Neural progenitor cell (in vitro differentiated cells): Measurements from ENCODE around the gene ANTXR1. TPM values are rescaled to one million over a fixed set of nuclear protein-coding genes. Genes with fewer than 3 reads are reported as not detected.

Source experiments
- DNase-seq: peaks from one replicate; pipeline ENCODE4 v3.0.0-alpha.2; 2016; ENCODE audit warnings: low spot score
- H2AFZ ChIP-seq: fragments of 200-600 bp; sonication (generic); replicated peaks from 2 replicates; pipeline ENCODE4 v1.6.1; 2016; ENCODE audit warnings: antibody characterized with exemption
- H3F3A ChIP-seq: fragments of 200-600 bp; sonication (generic); 2 replicates; pipeline ENCODE4 v1.6.1; 2016; ENCODE audit warnings: antibody characterized with exemption, low read depth
- H3K27ac ChIP-seq: fragments of 200-600 bp; sonication (generic); 2 replicates; pipeline ENCODE4 v1.5.1; 2016; ENCODE audit warnings: mild to moderate bottlenecking
- H3K27me3 ChIP-seq: fragments of 200-600 bp; sonication (generic); 2 replicates; pipeline ENCODE4 v1.6.1; 2016; ENCODE audit warnings: mild to moderate bottlenecking, moderate library complexity
- H3K36me3 ChIP-seq: fragments of 200-600 bp; sonication (generic); 2 replicates; pipeline ENCODE4 v1.5.1; 2016
- H3K4me1 ChIP-seq: fragments of 200-600 bp; sonication (generic); 2 replicates; pipeline ENCODE4 v1.6.1; 2016; ENCODE audit warnings: mixed run types
- H3K4me2 ChIP-seq: fragments of 200-600 bp; sonication (generic); 2 replicates; pipeline ENCODE4 v1.6.1; 2016
- H3K4me3 ChIP-seq: fragments of 200-600 bp; sonication (generic); 2 replicates; pipeline ENCODE4 v1.5.1; 2016
- H3K79me2 ChIP-seq: fragments of 200-600 bp; sonication (generic); 2 replicates; pipeline ENCODE4 v1.6.1; 2016; ENCODE audit warnings: low read depth
- H3K9ac ChIP-seq: fragments of 200-600 bp; sonication (generic); 2 replicates; pipeline ENCODE4 v1.6.1; 2016
- H3K9me3 ChIP-seq: fragments of 200-600 bp; sonication (generic); 2 replicates; pipeline ENCODE4 v1.5.1; 2016; ENCODE audit warnings: low read depth
- H4K20me1 ChIP-seq: fragments of 200-600 bp; sonication (generic); 2 replicates; pipeline ENCODE4 v1.6.1; 2016; ENCODE audit warnings: low read depth
- H3K27ac Mint-ChIP-seq: 3 replicates; pipeline ENCODE4 v1.8.0; 2021; ENCODE audit warnings: mixed read lengths
- H3K27me3 Mint-ChIP-seq: 2 replicates; pipeline ENCODE4 v1.8.0; 2022; ENCODE audit warnings: low read depth, mild to moderate bottlenecking, inconsistent platforms, moderate library complexity, mixed read lengths; ENCODE audit not compliant: insufficient read depth
- H3K36me3 Mint-ChIP-seq: 3 replicates; pipeline ENCODE4 v1.8.0; 2021; ENCODE audit warnings: mixed read lengths
- H3K4me1 Mint-ChIP-seq: 3 replicates; pipeline ENCODE4 v1.8.0; 2021; ENCODE audit warnings: mixed read lengths
- H3K4me3 Mint-ChIP-seq: 3 replicates; pipeline ENCODE4 v1.8.0; 2021; ENCODE audit warnings: mild to moderate bottlenecking, moderate library complexity, mixed read lengths
- H3K9me3 Mint-ChIP-seq: 3 replicates; pipeline ENCODE4 v1.8.0; 2020; ENCODE audit warnings: mixed read lengths
- CTCF ChIP-seq: fragments of 200-600 bp; sonication (generic); IDR thresholded peaks from 2 replicates; pipeline ENCODE4 v1.5.1; 2017; ENCODE audit warnings: antibody characterized with exemption, mild to moderate bottlenecking
- EZH2 ChIP-seq: fragments of 200-600 bp; sonication (generic); IDR thresholded peaks from 2 replicates; pipeline ENCODE4 v1.6.1; 2017; ENCODE audit warnings: antibody characterized with exemption, mild to moderate bottlenecking, moderate library complexity
- EZH2phosphoT487 ChIP-seq: fragments of 200-600 bp; sonication (generic); IDR thresholded peaks from 2 replicates; pipeline ENCODE4 v1.6.1; 2017; ENCODE audit warnings: antibody characterized with exemption
- total RNA-seq: library from RNA; depleted of rRNA; stranded (reverse); fragments of >200 nt; gene quantifications from 2 replicates; pipeline ENCODE4 v1.2.3, GENCODE V29; 2015; ENCODE audit warnings: low replicate concordance

ANTXR1 gene
- total RNA-seq, 1 donor from 2014 or later, result 6.7 TPM

GRCh38 chr2:69018678-69019095, 5.7 kb downstream of the ANTXR1 start:
- Histone ChIP-seq H3K27ac (no peak overlapping the region), H3K9ac (no peak overlapping the region), H3K36me3 (no peaks in the 10 kb centered on the region), H2AFZ (no peak overlapping the region), H3K4me1 (peaks cover 15% of the 10 kb centered on the region), H4K20me1 (no peaks in the 10 kb centered on the region), H3F3A (peaks cover 18% of the 10 kb centered on the region), H3K4me3 (no peak overlapping the region), H3K4me2 (no peak overlapping the region), H3K27me3 (peaks cover 15% of the 10 kb centered on the region), H3K79me2 (peaks cover 5% of the 10 kb centered on the region), H3K9me3 (no peaks in the 10 kb centered on the region)
- TF ChIP-seq CTCF (no peak), EZH2 (no peak), EZH2phosphoT487 (no peak)
- peaks cover 21% of the 10 kb centered on the region for H3K4me1 Mint-ChIP-seq
- no peak overlapping the region for H3K4me3 Mint-ChIP-seq
- peaks cover 2% of the 10 kb centered on the region for H3K27me3 Mint-ChIP-seq
- peaks cover 31% of the 10 kb centered on the region for H3K36me3 Mint-ChIP-seq
- no peak overlapping the region for H3K27ac Mint-ChIP-seq
- no peak for DNase-seq
- peaks cover 2% of the 10 kb centered on the region for H3K9me3 Mint-ChIP-seq

GRCh38 chr2:69020496-69021426, 7.8 kb downstream of the ANTXR1 start:
- no peaks in the 10 kb centered on the region for H3F3A ChIP-seq
- DNase-seq, result no peak
- H3K36me3 Mint-ChIP-seq, result peaks cover 31% of the 10 kb centered on the region
- no peaks in the 10 kb centered on the region for H3K79me2 ChIP-seq
- no peaks in the 10 kb centered on the region for H3K36me3 ChIP-seq
- H3K4me1 Mint-ChIP-seq, result peaks cover 8% of the 10 kb centered on the region
- peaks cover 2% of the 10 kb centered on the region for H3K9me3 Mint-ChIP-seq
- TF ChIP-seq EZH2, result no peak
- TF ChIP-seq EZH2phosphoT487, result no peak
- no peak for TF ChIP-seq CTCF
- H3K27ac ChIP-seq, result no peak overlapping the region
- H4K20me1 ChIP-seq, result no peaks in the 10 kb centered on the region
- no peak overlapping the region for H3K9ac ChIP-seq
- no peak overlapping the region for H3K4me2 ChIP-seq
- no peaks in the 10 kb centered on the region for H3K4me1 ChIP-seq
- no peaks in the 10 kb centered on the region for H3K27me3 Mint-ChIP-seq
- H2AFZ ChIP-seq, result no peak overlapping the region
- H3K27ac Mint-ChIP-seq, result no peak overlapping the region
- no peak overlapping the region for H3K4me3 Mint-ChIP-seq
- no peaks in the 10 kb centered on the region for H3K27me3 ChIP-seq
- no peaks in the 10 kb centered on the region for H3K9me3 ChIP-seq
- no peak overlapping the region for H3K4me3 ChIP-seq

- Histone ChIP-seq H3K4me2 (no peak overlapping the region), H3K36me3 (no peaks in the 10 kb centered on the region)
Measured at GRCh38 chr2:69021727-69022126, 8.7 kb downstream of the ANTXR1 start.

More at GRCh38 chr2:69021727-69022126, 8.7 kb downstream of the ANTXR1 start:
- Histone ChIP-seq H3K27me3 (no peaks in the 10 kb centered on the region), H4K20me1 (no peaks in the 10 kb centered on the region), H3K9ac (no peak overlapping the region), H2AFZ (no peak overlapping the region), H3K4me3 (no peak overlapping the region), H3K27ac (no peak overlapping the region), H3K79me2 (no peaks in the 10 kb centered on the region), H3K4me1 (no peaks in the 10 kb centered on the region), H3K9me3 (no peaks in the 10 kb centered on the region), H3F3A (no peaks in the 10 kb centered on the region)
- Mint-ChIP-seq H3K27ac (no peak overlapping the region), H3K27me3 (peaks cover 1% of the 10 kb centered on the region), H3K4me3 (no peak overlapping the region), H3K36me3 (peaks cover 32% of the 10 kb centered on the region), H3K9me3 (peaks cover 6% of the 10 kb centered on the region), H3K4me1 (peaks cover 8% of the 10 kb centered on the region)
- TF ChIP-seq EZH2phosphoT487 (no peak), CTCF (no peak), EZH2 (no peak)
- DNase-seq, result no peak
